ENCODE measurements around the gene TMEM38A. TPM values are rescaled to one million over a fixed set of nuclear protein-coding genes. Genes with fewer than 3 reads are reported as not detected.
A peak's percentile ranks its signal among the peaks of the same experiment; 100 is the strongest.
"Not testable (repeated sequence)": the region's sequence is repeated elsewhere in the genome, so short reads cannot be mapped to it uniquely, and the experiment has no call there.

The TMEM38A gene
- total RNA-seq, 2 donors from 2014 or later: 1.6 to 2.5 TPM

DNA sequence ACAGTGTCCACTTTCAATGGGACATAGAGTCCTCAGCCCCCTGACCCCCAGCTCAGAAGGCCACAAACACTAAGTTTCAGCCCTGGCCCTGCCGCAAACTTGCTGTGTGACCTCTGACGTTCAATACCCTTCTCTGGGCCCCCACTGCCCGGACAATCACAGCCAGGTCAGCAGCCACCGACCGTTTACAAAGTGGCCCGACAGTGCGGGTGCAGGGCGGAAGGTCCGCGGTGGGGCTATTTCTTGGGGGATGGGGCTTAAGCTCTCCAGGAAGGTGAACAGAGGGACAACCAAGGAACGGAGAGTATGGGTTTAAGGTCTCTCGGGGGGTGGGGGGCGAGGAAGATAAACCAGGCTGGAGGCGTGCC is 1.5 kb upstream of the TMEM38A start:
- H3K27ac Mint-ChIP-seq: peak overlapping the region; percentile 91 to 94
- ATAC-seq (no peak), DNase-seq (ENCODE audit: low spot score in 2 of 2) (peak in 1 of 2 donors; percentile 57)
- no peaks in the 10 kb centered on the region for H3K9me3 Mint-ChIP-seq
- H3K36me3 Mint-ChIP-seq: peaks cover 9 to 18% of the 10 kb centered on the region in 2 donors

DNA sequence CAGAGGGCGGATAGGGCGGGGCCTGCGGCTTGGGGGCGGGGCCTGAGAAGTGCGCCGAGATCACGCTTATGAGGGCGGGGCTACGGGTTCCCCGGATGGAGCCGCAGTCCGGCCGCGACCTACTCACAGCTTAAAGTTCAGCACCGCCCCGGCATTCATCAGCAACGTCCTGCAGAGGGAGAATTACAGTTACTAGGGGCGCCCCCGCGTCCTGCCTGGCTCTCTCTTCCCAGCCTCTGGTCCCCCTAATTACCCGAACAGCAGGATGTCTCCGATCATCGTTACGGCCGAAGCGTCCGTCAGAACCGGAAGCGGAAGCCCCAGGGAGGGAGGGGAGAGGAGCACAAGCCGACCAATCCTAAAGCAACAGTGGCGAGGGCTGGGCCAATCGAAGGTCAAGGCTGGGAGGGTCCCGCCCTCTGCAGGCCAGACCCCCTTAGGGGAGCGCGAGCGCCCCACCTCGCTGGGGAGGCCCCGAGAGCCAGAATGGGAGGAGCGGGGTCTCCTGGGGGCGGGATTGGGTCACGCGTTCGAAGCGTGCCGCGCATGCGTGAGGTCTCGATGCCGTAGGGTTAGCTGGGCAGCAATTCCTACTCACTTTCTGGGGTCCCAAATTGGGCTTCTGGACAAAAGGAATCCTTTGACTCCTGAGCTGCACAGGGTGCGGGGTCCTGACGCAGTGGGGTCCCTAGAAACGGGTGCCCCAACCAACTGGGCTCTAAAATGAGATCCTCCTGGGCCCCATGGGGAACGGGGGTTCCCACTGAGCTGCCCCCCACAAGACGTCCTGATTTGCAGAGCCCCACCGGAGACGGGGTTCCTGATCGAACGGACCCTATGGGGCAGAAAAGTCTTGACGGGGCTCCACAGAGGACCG is 869 bp upstream of the TMEM38A start, which contains the start of gene SMIM7:
Gene SMIM7 (minus strand): TSS at position 313 of the 877 bp plus-strand sequence. CDS start 34 bp downstream, at position 279.
- peak within 1 kb of the TSS; percentile 91 to 94 for H3K27ac Mint-ChIP-seq
- peak; percentile 97 to 99 for ATAC-seq

GRCh38 chr19:16661480-16662034 is 618 bp downstream of the TMEM38A start:
- Mint-ChIP-seq H3K36me3 (peaks cover 9 to 15% of the 10 kb centered on the region in 2 donors), H3K9me3 (no peaks in the 10 kb centered on the region), H3K27ac (peak overlapping the region in 1 of 2 donors; percentile 71)
- ATAC-seq (no peak), DNase-seq (ENCODE audit: low spot score in 2 of 2) (no peak)

More for the DNA sequence above, 869 bp upstream of the TMEM38A start, which contains the start of gene SMIM7:
- Mint-ChIP-seq H3K36me3 (peaks cover 9 to 15% of the 10 kb centered on the region in 2 donors), H3K9me3 (no peaks in the 10 kb centered on the region)
- peak; percentile 97 to 99 for DNase-seq (ENCODE audit: low spot score in 2 of 2)

DNA sequence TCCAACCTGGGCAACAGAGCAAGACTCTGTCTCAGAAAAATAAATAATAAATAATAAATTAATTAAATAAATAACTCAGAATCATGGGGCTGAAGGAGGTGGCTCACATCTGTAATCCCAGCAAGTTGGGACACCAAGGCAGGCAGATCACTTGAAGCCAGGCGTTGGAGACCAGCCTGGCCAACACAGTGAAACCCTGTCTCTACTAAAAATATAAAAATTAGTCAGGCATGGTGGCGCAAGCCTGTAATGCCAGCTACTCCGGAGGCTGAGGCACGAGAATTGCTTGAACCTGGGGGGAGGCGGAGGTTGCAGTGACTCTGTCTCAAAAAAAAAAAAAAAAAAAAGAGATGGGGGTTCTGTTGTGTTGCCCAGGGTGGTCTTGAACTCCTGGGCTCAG is 7.2 kb downstream of the TMEM38A start:
- Mint-ChIP-seq H3K9me3 (no peaks in the 10 kb centered on the region), H3K27ac (no peak overlapping the region), H3K36me3 (no peaks in the 10 kb centered on the region)
- no peak for DNase-seq (ENCODE audit: low spot score in 2 of 2)
- no peak for ATAC-seq

DNA sequence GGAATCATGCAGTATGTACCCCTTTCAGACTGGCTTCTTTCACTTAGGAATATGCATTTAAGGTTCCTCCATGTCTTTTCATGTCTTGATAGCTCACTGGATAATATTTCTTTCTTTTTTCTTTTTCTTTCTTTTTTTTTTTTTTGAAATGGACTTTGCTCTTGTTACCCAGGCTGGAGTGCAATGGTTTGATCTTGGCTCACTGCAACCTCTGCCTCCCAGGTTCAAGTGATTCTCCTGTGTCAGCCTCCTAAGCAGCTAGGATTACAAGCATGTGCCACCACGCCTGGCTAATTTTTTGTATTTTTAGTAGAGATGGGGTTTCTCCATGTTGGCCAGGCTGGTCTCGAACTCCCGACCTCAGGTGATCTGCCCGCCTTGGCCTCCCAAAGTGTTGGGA is 7.8 kb downstream of the TMEM38A start:
- not testable (repeated sequence) for H3K36me3 Mint-ChIP-seq; DNase-seq (ENCODE audit: low spot score in 2 of 2); H3K27ac Mint-ChIP-seq; ATAC-seq; H3K9me3 Mint-ChIP-seq

DNA sequence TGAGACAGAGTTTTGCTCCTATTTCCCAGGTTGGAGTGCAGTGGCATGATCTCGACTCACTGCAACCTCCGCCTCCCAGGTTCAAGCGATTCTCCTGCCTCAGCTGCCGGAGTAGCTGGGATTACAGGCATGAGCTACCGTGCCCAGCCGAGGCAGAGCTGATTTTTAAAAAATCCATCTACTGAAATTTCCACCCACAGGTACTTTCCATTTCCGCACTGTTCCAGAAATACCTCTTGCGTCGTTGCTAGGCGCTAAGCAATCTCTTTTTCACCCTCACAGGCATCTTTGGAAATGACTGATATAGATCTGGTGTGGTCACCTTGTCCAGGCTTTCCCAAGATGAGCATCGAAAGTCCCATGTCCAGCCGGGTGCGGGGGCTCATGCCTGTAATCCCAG is 9.4 kb downstream of the TMEM38A start:
- H3K36me3 Mint-ChIP-seq: no peaks in the 10 kb centered on the region
- DNase-seq (ENCODE audit: low spot score in 2 of 2) (no peak), ATAC-seq (no peak)
- no peaks in the 10 kb centered on the region for H3K9me3 Mint-ChIP-seq
- peak overlapping the region in 1 of 2 donors; percentile 60 for H3K27ac Mint-ChIP-seq

- H3K36me3 Mint-ChIP-seq: no peaks in the 10 kb centered on the region
- H3K27ac Mint-ChIP-seq: no peak overlapping the region
- no peak for ATAC-seq
- no peaks in the 10 kb centered on the region for H3K9me3 Mint-ChIP-seq
- DNase-seq (ENCODE audit: low spot score in 2 of 2): no peak
These were observed 10.8 kb downstream of the TMEM38A start for GRCh38 chr19:16671652-16672274.

DNA sequence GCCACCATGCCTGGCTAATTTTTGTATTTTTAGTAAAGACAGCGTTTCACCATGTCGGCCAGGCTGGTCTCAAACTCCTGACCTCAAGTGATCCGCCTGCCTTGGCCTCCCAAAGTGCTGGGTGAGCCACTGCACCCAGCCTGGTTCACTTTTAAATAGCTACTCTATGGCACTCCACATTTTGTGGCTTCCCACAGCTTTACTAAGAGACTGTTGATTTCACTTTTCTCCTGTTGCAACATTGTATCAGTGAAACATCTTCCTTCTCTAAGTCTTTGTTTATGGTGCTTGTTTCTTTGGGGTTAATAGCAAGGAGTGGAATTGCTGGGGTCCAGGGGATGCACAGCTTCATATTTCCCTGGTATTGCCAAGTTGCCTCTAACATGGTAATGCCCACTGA is 12.3 kb downstream of the TMEM38A start:
- ATAC-seq: no peak
- H3K9me3 Mint-ChIP-seq: no peaks in the 10 kb centered on the region
- H3K27ac Mint-ChIP-seq: no peak overlapping the region
- no peaks in the 10 kb centered on the region for H3K36me3 Mint-ChIP-seq
- no peak for DNase-seq (ENCODE audit: low spot score in 2 of 2)

- not testable (repeated sequence) for H3K36me3 Mint-ChIP-seq; DNase-seq (ENCODE audit: low spot score in 2 of 2); H3K9me3 Mint-ChIP-seq; ATAC-seq; H3K27ac Mint-ChIP-seq
These were observed 12.9 kb downstream of the TMEM38A start for GRCh38 chr19:16673839-16674238.

GRCh38 chr19:16676101-16676798 is 15.3 kb downstream of the TMEM38A start:
- no peak for DNase-seq (ENCODE audit: low spot score in 2 of 2)
- no peak for ATAC-seq
- Mint-ChIP-seq H3K36me3 (peaks cover 0 to 6% of the 10 kb centered on the region in 2 donors), H3K9me3 (peaks cover 2 to 3% of the 10 kb centered on the region in 2 donors), H3K27ac (no peak overlapping the region)

DNA sequence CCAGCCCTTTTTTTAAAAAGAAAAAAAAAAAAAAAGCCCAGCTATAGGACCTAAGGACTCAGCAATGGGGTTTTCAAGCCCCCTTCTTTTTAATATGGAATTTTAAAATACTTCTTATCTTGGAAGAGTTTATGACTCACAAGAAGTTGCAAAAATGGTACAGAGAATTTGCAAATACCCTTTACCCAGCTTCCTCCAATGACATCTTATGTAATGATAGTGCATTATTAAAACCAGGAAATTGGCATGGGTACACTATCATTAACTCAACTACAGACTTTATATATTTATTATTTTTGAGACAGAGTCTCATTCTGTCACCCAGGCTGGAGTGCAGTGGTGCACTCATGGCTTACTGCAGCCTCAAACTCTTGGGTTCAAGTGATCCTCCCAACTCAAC is 16.1 kb downstream of the TMEM38A start:
- Mint-ChIP-seq H3K36me3 (peaks cover 0 to 6% of the 10 kb centered on the region in 2 donors), H3K27ac (no peak overlapping the region), H3K9me3 (peaks cover 2 to 3% of the 10 kb centered on the region in 2 donors)
- ATAC-seq: no peak
- no peak for DNase-seq (ENCODE audit: low spot score in 2 of 2)

DNA sequence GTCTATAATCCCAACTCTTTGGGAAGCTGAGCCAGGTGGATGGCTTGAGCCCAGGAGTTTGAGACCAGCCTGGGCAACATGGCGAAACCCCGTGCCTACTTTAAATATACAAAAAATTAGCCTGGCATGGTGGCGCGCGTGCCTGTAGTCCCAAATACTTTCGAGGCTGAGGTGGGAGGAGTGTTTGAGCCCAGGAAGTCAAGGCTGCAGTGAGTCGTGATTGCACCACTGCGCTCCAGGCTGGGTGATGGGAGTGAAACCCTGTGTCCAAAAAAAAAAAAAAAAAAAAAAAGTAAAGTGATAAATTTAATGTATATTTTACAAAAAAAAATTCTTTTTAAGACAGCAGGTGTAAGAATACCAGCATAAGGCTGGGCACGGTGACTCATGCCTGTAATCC is 17.6 kb downstream of the TMEM38A start:
- ATAC-seq: no peak
- DNase-seq (ENCODE audit: low spot score in 2 of 2): no peak
- H3K27ac Mint-ChIP-seq: no peak overlapping the region
- peaks cover 0 to 6% of the 10 kb centered on the region in 2 donors for H3K36me3 Mint-ChIP-seq
- H3K9me3 Mint-ChIP-seq: peaks cover 2 to 3% of the 10 kb centered on the region in 2 donors

DNA sequence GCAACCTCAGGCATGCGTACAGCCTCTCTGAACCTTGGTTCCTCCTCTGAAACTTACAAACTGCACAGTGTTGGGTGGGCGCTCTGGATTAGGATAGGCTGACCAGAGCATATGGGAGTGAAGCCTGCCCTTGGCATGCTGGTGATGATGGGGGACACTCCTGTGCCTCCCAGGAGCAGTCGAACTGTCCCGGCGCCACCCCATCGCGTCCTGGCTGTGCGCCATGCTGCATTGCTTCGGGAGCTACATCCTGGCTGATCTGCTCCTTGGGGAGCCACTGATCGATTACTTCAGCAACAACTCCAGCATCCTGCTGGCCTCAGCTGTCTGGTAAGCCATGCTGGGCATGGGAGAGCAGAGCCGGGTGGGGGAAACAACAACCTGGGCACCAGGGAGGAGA is 18.9 kb downstream of the TMEM38A start:
- Mint-ChIP-seq H3K27ac (no peak overlapping the region), H3K36me3 (peaks cover 0 to 6% of the 10 kb centered on the region in 2 donors), H3K9me3 (peaks cover 2 to 3% of the 10 kb centered on the region in 2 donors)
- no peak for DNase-seq (ENCODE audit: low spot score in 2 of 2)
- ATAC-seq: no peak

- H3K9me3 Mint-ChIP-seq: peaks cover 2 to 3% of the 10 kb centered on the region in 2 donors
- peaks cover 0 to 6% of the 10 kb centered on the region in 2 donors for H3K36me3 Mint-ChIP-seq
- ATAC-seq: no peak
- no peak for DNase-seq (ENCODE audit: low spot score in 2 of 2)
- H3K27ac Mint-ChIP-seq: no peak overlapping the region
These were observed 21.6 kb downstream of the TMEM38A start for GRCh38 chr19:16682539-16682938.

DNA sequence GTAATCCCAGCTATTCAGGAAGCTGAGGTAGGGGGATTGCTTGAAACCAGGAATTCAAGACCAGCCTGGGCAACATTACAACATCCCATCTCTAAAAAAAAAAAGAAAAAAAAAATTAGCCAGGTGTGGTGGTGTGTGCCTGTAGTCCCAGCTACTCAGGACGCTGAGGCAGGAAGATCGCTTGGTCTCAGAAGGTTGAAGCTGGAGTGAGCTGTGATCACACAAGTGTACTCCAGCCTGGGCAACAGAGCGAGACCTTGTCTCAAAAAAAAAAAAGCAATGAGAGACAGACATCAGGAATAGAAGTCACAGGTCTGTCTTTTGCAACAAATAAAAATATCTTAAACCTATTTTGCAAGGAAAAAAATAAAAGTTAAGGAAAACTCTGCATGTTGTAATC is 23.3 kb downstream of the TMEM38A start:
- Mint-ChIP-seq H3K27ac (peak overlapping the region in 1 of 2 donors; percentile 17), H3K36me3 (peaks cover 0 to 6% of the 10 kb centered on the region in 2 donors), H3K9me3 (peaks cover 2 to 3% of the 10 kb centered on the region in 2 donors)
- no peak for ATAC-seq
- DNase-seq (ENCODE audit: low spot score in 2 of 2): no peak

- no peak overlapping the region for H3K27ac Mint-ChIP-seq
- ATAC-seq: no peak
- DNase-seq (ENCODE audit: low spot score in 2 of 2): no peak
These were observed 27.1 kb downstream of the TMEM38A start for GRCh38 chr19:16688084-16688483.

More at GRCh38 chr19:16688084-16688483, 27.1 kb downstream of the TMEM38A start:
- Mint-ChIP-seq H3K9me3 (no peaks in the 10 kb centered on the region), H3K36me3 (no peaks in the 10 kb centered on the region)
